Mucosa of stomach (tissue), 1 donor: Measurements from ENCODE around the gene ALK.
"Not testable (repeated sequence)": the region's sequence is repeated elsewhere in the genome, so short reads cannot be mapped to it uniquely, and the experiment has no call there.

Experiments used
- H3K27me3 ChIP-seq: one replicate; pipeline ENCODE4 v1.7.0; 2013; ENCODE audit warnings: mild to moderate bottlenecking, low read length; ENCODE audit not compliant: control insufficient read depth, insufficient read depth
- H3K36me3 ChIP-seq: one replicate; pipeline ENCODE4 v1.7.0; 2013; ENCODE audit warnings: low read length; ENCODE audit not compliant: control insufficient read depth, insufficient read depth
- H3K4me1 ChIP-seq: one replicate; pipeline ENCODE4 v1.7.0; 2013; ENCODE audit warnings: mild to moderate bottlenecking, low read length; ENCODE audit not compliant: control insufficient read depth, insufficient read depth
- H3K4me3 ChIP-seq: one replicate; pipeline ENCODE4 v1.7.0; 2013; ENCODE audit warnings: low read length
- H3K9ac ChIP-seq: one replicate; pipeline ENCODE4 v1.7.0; 2013; ENCODE audit warnings: mild to moderate bottlenecking, low read length, moderate library complexity
- H3K9me3 ChIP-seq: one replicate; pipeline ENCODE4 v1.7.0; 2013; ENCODE audit warnings: mild to moderate bottlenecking, low read length, moderate library complexity; ENCODE audit not compliant: control insufficient read depth
- donor health status: Pancreatic carcinoma.

Gene ALK

DNA sequence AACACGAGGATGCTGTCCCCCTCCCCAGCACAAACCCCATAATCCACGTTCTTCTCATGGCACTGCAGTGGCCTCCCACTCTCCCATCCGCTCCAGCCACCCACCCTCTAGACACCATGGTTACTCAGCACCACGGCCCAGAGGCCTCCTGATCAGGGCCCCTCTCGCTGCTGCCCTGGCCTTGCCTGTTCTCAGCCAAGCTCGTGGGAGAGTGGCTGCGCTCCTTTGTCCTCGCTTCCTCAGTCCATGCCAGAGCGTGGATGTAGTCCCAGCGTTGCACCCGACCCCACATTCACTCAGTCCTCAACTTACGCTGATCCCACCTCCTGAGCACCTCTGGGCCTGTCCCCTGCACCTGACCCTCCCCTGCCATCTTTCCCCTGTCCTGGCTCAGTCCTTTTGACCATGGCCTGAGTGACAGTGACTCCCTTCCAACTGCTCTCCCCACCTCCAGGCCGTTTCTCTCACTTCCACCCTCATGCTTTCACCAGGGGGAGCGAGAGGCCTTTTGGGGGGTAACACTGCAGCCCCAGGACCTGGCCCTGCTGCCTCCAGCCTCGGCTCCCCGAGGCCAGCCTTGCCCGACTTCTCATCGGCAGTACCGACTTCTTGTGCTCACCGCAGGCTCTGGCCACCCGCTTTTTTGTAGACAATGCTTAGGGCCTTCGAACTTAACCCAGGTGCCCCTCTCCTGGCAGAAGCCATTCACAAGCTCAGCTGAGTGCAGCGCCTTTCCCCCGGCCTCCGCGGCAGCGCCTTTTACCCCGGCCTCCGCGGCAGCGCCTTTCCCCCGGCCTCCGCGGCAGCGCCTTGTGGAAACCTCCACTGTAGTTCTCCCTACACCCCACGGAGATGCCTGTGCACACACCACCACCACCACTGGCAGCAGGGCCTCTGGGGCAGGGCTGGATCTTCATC lies 674.7 kb downstream of the ALK start:
- Histone ChIP-seq H3K4me1 (no peaks in the 10 kb centered on the region), H3K36me3 (no peaks in the 10 kb centered on the region), H3K4me3 (no peak overlapping the region), H3K9me3 (no peaks in the 10 kb centered on the region), H3K27me3 (peaks cover 3% of the 10 kb centered on the region), H3K9ac (no peak overlapping the region)

DNA sequence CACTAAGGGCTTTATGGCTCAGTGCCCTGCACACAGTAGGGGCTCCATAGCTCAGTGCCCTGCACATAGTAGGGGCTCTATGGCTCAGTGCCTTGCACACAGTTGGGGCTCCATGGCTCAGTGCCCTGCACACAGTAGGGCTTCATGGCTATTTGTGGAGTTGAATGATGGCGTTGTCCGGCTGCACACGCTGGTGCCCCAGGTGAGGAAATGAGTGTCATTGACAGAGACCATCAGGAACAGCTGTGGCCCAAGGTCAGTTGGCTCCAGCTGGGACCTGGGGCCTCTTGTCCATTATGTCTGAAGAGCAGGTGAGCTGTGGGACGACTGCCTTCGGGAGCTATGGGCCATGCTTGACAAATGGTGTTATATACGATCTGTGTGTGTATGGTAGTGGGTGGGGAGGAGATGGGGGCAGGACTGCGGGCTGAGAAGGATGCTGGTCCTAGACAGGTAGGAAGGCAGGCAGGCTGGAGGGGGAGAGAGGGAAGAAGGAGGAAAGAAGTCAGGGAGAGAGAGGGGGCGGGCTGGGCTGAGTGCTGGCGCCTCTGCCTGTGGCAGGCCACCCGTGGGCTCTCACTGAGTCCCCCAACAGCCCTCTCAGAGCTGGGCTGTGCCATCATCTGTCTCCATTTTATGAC lies 675.5 kb downstream of the ALK start:
- no peaks in the 10 kb centered on the region for H3K9me3 ChIP-seq
- H3K4me3 ChIP-seq: no peak overlapping the region
- H3K36me3 ChIP-seq: no peaks in the 10 kb centered on the region
- no peaks in the 10 kb centered on the region for H3K4me1 ChIP-seq
- no peak overlapping the region for H3K9ac ChIP-seq
- peaks cover 3% of the 10 kb centered on the region for H3K27me3 ChIP-seq

DNA sequence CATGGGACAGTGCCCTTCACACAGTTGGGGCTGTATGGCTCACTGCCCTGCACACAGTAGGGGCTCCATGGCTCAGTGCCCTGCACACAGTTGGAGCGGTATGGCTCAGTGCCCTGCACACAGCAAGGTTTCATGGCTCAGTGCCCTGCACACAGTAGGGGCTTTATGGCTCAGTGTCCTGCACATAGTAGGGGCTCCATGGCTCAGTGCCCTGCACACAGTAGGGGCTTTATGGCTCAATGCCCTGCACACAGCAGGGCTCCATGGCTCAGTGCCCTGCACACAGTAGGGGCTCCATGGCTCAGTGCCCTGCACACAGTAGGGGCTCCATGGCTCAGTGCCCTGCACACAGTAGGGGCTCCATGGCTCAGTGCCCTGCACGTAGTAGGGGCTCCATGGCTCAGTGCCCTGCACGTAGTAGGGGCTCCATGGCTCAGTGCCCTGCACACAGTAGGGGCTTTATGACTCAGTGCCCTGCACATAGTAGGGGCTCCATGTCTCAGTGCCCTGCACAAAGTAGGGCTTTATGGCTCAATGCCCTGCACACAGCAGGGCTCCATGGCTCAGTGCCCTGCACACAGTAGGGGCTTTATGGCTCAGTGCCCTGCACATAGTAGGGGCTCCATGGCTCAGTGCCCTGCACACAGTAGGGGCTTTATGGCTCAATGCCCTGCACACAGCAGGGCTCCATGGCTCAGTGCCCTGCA lies 676.2 kb downstream of the ALK start:
- H3K36me3 ChIP-seq, H3K9me3 ChIP-seq, H3K4me1 ChIP-seq, H3K4me3 ChIP-seq, H3K27me3 ChIP-seq, H3K9ac ChIP-seq: not testable (repeated sequence)

DNA sequence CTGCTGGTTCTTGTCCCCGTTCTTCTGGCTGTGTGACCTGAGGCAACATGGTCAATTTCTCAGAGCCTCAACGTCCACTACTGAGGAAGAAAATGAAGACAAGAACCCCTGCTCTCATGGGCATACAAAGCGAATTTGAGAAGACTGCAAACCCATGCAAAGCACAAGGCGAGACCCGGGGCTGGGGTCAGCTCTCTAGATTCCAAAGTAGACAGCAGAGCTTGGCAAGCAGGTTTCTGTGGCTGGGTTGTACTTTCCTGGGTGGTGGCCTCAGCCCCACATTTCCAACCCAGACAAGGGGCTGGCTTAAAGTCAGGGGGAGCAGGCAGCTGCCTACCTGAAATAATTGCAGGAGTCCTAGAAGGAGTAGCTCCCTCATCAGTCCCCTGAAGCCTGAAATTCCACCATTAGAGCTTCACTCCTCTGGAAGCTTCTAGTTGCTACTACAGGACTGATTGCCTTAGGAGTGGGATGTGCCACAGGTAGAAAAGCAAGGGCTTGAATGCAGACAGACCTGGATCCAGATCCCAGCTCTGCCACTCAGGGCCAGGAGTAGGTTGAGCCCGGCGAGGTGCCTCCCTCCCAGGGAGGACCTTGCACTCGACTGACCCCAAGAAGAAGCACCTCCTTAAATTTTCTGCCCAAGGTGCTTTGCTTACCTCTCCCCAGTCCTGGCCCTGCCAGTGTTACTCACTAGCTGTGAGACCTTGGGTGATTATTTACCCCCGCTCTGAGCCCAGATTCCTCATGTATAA lies 678.6 kb downstream of the ALK start:
- H3K9me3 ChIP-seq: no peaks in the 10 kb centered on the region
- H3K9ac ChIP-seq: no peak overlapping the region
- no peaks in the 10 kb centered on the region for H3K4me1 ChIP-seq
- H3K4me3 ChIP-seq: no peak overlapping the region
- no peaks in the 10 kb centered on the region for H3K36me3 ChIP-seq
- peaks cover 3% of the 10 kb centered on the region for H3K27me3 ChIP-seq

DNA sequence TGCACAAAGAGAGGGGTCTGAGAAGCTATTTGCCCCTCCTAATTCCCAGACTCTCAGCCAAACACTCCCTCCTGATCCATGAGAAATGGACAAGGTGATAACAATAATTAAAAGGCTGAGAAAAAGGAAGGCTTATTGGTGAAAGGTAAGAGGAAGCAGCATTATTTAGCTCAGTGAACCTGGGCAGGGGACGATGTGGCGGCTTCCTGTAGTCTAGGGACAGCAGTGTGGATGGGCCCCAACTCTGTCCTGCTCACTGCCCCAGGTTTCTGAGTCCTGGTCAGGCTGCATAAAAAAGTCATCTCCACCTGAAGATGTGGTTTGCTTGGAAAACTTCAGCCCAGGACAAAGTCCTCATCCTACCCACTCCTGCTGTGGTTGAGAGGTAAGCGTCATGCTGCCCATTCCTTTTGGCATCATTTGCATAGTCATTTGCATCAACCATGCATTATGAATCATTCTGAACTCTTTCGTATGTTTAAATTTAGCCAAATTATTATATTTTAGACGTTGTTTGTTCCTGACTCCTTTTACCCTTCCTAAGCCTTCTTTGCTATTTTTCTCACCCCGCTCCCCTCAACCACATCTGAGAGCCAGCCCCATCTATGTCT lies 679.3 kb downstream of the ALK start:
- H3K36me3 ChIP-seq: no peaks in the 10 kb centered on the region
- H3K9me3 ChIP-seq: no peaks in the 10 kb centered on the region
- H3K9ac ChIP-seq: no peak overlapping the region

DNA sequence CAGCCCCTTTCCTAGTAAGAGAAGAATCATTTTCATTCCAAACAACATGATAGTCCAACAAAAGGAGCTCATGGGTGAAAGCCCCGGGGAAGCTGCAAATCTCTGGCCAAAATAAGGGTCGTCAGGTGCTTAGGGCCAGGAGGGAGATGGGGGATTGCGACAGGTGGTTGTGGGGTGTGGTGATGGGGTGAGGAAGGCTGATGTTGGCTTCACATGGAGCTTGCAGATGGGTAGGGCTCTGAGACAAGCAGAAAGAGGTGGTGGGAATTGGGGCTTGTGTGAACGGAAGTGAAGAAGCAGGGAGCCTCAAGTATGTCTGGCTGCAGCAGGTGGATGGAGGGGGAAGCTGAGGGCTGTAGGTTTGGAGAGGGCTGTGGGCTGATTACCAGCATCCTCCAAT lies 680.0 kb downstream of the ALK start:
- Histone ChIP-seq H3K36me3 (no peaks in the 10 kb centered on the region), H3K9ac (no peak overlapping the region), H3K9me3 (no peaks in the 10 kb centered on the region), H3K27me3 (peaks cover 3% of the 10 kb centered on the region), H3K4me1 (no peaks in the 10 kb centered on the region), H3K4me3 (no peak overlapping the region)

More for the DNA sequence above, 679.3 kb downstream of the ALK start:
- Histone ChIP-seq H3K4me1 (no peaks in the 10 kb centered on the region), H3K27me3 (peaks cover 3% of the 10 kb centered on the region), H3K4me3 (no peak overlapping the region)

DNA sequence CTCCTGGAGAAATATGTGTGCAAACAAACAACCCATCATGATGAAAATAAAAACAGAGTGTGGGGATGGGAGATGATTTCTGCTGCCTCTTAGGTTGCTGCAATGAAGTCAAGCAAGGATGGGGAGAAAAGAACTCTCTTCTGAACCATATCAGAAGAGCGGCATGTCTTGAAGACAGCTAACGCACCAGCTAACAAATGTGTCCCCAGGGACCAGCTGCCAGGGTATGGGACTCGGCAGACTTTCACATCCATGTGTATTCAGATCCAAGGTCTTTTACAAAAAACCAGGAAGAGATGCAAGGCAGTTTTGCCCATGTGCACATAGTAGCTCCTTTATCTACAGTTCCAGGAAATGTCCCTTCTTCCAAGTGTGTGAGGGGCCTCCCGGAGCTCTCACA lies 680.8 kb downstream of the ALK start:
- H3K36me3 ChIP-seq: no peaks in the 10 kb centered on the region
- no peak overlapping the region for H3K4me3 ChIP-seq
- no peaks in the 10 kb centered on the region for H3K9me3 ChIP-seq

DNA sequence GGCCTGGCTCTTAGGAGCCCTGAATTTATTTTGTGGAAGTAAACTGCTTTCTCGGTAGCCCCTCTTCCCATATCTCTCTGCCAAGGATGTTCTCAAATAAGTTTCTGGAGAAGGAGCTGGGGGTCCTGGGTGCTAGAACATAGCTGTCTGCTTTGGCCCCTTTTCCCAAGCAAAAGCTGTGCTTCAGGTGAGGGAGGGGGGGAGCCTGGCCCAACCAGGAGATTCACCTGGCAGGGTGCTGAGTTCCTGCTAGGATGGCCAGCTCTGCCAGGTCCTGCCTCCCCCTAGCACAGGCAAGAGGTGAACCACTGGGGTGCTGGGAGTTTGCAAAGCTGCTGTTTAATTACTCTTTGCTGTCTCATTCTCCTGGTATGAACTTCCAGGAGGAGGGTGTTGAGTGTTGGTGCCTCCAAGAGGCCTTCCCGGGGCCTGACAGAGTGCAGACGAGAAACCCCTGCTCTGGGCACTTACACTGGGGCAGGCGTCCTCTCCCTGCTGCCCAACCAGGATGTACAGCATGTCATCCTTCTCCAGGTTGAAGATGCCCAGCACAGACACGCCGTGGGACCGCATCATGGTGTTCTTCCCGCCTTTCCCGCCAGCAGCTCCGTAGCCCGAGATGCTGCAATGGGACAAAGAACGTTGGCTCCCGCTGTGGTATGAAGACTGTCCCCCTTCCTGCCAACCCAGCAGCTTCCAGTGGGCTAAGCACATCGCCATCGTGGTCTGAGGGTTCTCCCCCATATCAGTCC lies 682.0 kb downstream of the ALK start:
- Histone ChIP-seq H3K27me3 (peaks cover 3% of the 10 kb centered on the region), H3K4me3 (no peak overlapping the region), H3K36me3 (no peaks in the 10 kb centered on the region), H3K9me3 (no peaks in the 10 kb centered on the region), H3K4me1 (no peaks in the 10 kb centered on the region), H3K9ac (no peak overlapping the region)

More for the DNA sequence above, 680.8 kb downstream of the ALK start:
- Histone ChIP-seq H3K4me1 (no peaks in the 10 kb centered on the region), H3K9ac (no peak overlapping the region), H3K27me3 (peaks cover 3% of the 10 kb centered on the region)

DNA sequence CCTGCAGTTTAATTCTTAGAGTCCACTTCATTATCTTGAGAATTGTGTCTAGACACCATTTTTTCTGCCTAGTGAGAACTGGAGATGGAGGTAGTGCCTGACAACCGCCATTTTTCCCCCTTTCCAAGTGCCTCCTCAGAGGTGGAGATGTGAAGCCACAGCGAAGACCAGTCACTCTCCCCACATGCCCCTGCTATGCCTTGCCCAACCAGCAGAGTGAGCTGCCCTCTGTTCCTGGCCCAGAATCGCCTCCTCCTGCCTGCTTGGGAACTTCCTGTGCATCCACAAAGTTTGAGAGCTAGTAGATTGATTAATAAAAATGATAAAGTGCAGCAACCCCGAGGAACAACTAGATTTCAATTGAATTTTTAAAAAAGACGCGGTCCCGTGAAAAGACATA lies 682.9 kb downstream of the ALK start:
- Histone ChIP-seq H3K4me1 (no peaks in the 10 kb centered on the region), H3K36me3 (no peaks in the 10 kb centered on the region), H3K9me3 (no peaks in the 10 kb centered on the region), H3K27me3 (peaks cover 3% of the 10 kb centered on the region), H3K4me3 (no peak overlapping the region), H3K9ac (no peak overlapping the region)

DNA sequence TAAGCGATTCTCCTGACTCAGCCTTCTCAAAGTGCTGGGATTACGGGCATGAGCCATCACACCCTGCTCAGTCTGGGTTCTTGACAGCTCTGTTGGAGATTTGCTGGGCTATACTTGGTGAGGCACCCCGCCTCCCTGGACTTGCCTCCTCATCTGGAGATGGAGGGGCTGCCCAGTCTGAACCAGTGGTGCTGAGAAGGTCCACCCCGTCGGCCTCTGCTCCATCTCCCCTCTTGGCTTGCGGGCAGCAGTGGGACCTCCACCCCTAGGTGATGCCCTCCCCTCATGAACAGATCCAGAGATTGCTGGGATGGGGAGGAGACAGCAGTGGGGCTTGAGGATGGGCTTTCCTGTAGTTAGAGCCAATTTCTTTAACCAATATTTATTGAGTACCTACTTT lies 685.3 kb downstream of the ALK start:
- Histone ChIP-seq H3K9ac (no peak overlapping the region), H3K4me3 (no peak overlapping the region), H3K27me3 (no peaks in the 10 kb centered on the region)

DNA sequence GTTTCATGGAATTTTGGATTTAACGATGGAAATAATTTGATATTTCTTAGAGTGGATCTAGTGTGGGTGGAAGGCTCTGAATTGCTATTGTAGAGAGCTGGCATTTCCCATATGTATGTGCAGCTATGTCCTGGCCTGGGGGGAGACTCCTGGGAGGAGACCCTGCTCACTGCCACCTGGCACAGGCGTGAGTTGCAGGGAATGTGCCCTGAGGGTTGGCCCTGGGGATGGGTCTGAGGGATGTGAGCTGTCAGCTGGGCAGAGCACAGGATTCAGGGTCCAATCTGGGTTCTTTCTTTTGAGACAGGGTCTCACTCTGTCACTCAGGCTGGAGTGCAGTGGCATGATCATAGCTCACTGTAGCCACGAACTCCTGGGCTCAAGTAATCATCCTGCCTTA lies 686.0 kb downstream of the ALK start:
- no peaks in the 10 kb centered on the region for H3K9me3 ChIP-seq
- H3K4me1 ChIP-seq: no peaks in the 10 kb centered on the region
- no peaks in the 10 kb centered on the region for H3K27me3 ChIP-seq
- no peak overlapping the region for H3K4me3 ChIP-seq
- H3K9ac ChIP-seq: no peak overlapping the region
- no peaks in the 10 kb centered on the region for H3K36me3 ChIP-seq

More for the DNA sequence above, 685.3 kb downstream of the ALK start:
- Histone ChIP-seq H3K36me3 (no peaks in the 10 kb centered on the region), H3K4me1 (no peaks in the 10 kb centered on the region), H3K9me3 (no peaks in the 10 kb centered on the region)
